HG03135 (cell line): ENCODE results near the gene TFE3.
"Not testable (repeated sequence)": the region's sequence is repeated elsewhere in the genome, so short reads cannot be mapped to it uniquely, and the experiment has no call there.

ENCODE experiments used
- ATAC-seq: cut with Tn5 transposase; IDR thresholded peaks from one replicate; pipeline ENCODE4 v1.9.1; 2021; ENCODE audit warnings: mild to moderate bottlenecking, moderate library complexity; ENCODE audit not compliant: unreplicated experiment

Gene TFE3

GRCh38 chrX:49002091-49002935, 40.8 kb downstream of the TFE3 start, which contains the start of gene GRIPAP1:
GRIPAP1 (minus strand) TSS chrX:49002264; CDS start chrX:49002229, 35 bp downstream.
- ATAC-seq: peak; percentile 79

GRCh38 chrX:49001521-49002090, 41.6 kb downstream of the TFE3 start:
- ATAC-seq: peak; percentile 28

GRCh38 chrX:49000636-49001035, 42.5 kb downstream of the TFE3 start:
- no peak for ATAC-seq

GRCh38 chrX:48999030-48999429, 44.1 kb downstream of the TFE3 start:
- no peak for ATAC-seq

- no peak for ATAC-seq
Measured at GRCh38 chrX:48998391-48998790, 44.8 kb downstream of the TFE3 start.

GRCh38 chrX:48997865-48998264, 45.3 kb downstream of the TFE3 start:
- no peak for ATAC-seq

GRCh38 chrX:48997455-48997854, 45.7 kb downstream of the TFE3 start:
- no peak for ATAC-seq

- ATAC-seq: no peak
Measured at GRCh38 chrX:48996969-48997368, 46.2 kb downstream of the TFE3 start.

- no peak for ATAC-seq
Measured at GRCh38 chrX:48992341-48992740, 50.8 kb downstream of the TFE3 start.

- no peak for ATAC-seq
Measured at GRCh38 chrX:48989483-48989882, 53.7 kb downstream of the TFE3 start.

- ATAC-seq: no peak
Measured at GRCh38 chrX:48983896-48984295, 59.3 kb downstream of the TFE3 start.

GRCh38 chrX:48983081-48983480, 60.1 kb downstream of the TFE3 start:
- no peak for ATAC-seq

GRCh38 chrX:48981178-48981577, 62.0 kb downstream of the TFE3 start:
- ATAC-seq: no peak

- ATAC-seq: not testable (repeated sequence)
Measured at GRCh38 chrX:48980341-48980740, 62.8 kb downstream of the TFE3 start.
